ENCODE measurements around the gene PAK4.
A peak's percentile ranks its signal among the peaks of the same experiment; 100 is the strongest.

The PAK4 gene

DNA sequence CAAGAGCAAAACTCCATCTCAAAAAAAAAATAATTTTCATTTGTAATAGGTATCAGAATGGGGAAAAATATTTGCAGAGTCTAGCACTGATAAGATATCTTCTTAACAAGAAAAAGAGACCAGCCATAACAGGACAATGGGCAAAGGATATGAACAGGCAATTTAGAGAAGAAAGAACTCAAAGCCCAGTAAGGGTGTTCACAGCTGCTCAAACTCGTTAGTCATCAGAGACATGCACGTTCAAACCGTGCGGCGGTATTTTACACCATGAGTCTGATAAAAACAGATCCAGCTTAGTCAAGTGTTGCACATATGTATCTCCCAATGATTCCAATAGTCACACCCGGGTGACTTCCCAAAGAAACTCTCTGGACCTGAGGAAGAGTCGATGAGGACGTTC lies 57.5 kb downstream of the PAK4 start:
- DNase-seq, result no peak

DNA sequence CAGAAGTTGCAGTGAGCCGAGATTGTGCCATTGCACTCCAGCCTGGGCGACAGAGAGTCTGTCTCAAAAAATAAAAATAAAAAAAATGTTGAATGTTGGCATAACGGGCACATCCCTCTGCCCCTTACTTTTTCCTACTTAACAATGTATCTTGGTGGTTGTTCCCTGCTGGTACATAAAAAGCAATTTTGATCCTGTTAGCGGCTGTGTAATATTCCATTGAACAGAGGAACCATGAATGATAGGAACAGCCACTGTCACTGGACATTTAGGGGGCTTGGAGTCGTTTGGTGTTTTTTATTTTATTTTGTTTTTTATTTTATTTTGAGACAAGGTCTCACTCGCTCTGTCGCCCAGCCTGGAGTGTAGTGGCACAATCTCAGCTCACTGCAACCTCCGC lies 60.8 kb downstream of the PAK4 start:
- DNase-seq, result no peak

GRCh38 chr19:39187552-39187943 lies 62.0 kb downstream of the PAK4 start:
- no peak for DNase-seq

DNA sequence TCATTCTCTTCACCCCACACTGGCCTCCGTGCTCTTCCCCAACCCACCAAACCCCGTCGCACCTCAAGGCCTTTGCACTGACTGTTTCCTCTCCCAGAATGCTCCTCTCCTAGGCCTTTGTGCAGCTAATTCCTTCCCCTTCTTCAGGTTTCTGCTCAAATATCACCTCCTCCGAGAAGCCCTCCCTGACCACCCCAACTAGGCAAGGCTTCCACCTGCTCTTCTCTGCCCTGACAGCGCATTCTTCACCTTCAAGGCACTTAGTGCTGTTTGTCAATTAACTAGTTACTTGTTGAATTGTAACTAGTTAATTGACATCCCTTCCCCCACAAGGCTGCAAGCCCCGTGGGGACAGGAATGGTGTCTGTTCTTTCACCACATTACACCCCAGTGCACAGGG lies 63.4 kb downstream of the PAK4 start:
- DNase-seq, result no peak

DNA sequence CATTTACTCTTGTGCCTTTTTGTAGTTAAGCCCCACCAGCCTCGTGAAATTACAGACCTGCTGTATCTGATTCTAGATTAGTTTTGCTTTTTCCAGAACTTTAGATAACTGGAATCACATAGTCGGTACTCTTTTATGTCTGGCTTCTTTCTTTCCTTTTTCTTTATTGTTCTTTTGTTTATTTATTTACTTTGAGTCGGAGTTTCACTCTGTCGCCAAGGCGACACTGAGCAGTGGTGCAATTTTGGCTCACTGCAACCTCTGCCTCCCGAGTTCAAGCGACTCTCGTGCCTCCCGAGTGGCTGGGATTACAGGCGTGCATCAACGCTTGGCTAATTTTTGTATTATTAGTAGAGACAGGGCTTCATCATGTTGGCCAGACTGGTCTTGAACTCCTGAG lies 65.2 kb downstream of the PAK4 start:
- DNase-seq, result no peak

- no peak for DNase-seq
Observed at GRCh38 chr19:39192846-39193245, 67.3 kb downstream of the PAK4 start.

DNA sequence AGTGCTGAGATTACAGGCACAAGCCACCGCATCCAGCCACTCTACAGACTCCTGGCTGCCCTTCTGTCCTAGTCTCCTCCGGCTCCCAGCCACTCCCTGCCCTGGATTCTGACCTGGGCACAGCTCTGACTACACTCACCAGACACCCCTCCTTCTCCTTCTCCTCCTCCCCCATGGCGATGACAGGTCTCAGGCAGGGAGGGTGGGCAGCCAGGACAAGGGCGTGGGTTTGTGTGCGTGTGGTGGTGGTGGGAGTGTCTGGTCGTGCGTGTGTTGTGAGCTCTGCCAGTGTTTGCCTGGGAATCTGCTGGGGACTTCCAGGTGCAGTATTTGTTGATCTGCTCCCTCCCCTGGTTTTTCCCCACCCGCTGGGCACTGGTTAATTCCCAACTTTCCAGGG lies 68.2 kb downstream of the PAK4 start:
- no peak for DNase-seq

GRCh38 chr19:39194832-39195542 lies 69.4 kb downstream of the PAK4 start:
- no peak for DNase-seq

DNA sequence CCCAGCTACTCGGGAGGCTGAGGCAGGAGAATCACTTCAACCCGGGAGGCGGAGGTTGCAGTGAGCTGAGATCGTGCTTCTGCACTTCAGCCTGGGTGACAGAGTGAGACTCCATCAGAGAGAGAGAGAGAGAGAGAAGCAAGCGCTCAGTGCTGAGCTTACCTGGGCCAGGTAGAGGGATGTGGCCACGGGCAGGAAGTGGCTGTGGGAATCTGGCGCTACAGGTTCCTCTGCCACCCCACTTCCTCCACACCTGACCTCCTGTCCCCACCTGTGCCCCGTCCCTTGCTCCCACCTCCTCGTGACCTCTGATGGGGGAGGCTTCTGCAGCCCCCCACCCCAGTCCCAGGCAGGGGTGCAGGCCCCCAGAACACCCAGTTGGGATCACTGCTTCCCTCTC lies 70.2 kb downstream of the PAK4 start:
- DNase-seq, result no peak

DNA sequence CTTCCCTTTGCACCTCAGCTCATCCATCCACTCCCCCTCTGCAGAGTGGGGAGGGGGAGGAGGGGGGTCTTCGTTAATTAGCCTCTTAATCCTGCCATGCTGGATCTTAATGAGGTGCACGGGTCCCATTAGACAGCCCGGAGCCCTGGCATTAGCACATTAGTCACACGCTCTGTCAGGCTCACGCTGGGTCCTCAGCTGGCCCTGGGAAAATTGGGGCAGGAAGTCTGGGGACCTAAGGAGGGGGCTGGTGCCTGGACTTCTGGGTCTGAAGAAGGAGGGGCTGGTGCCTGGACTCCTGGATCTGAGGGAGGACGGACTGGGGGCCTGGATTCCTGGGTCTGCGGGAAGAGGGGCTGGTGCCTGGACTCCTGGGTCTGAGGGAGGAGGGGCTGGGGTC lies 70.7 kb downstream of the PAK4 start:
- no peak for DNase-seq

DNA sequence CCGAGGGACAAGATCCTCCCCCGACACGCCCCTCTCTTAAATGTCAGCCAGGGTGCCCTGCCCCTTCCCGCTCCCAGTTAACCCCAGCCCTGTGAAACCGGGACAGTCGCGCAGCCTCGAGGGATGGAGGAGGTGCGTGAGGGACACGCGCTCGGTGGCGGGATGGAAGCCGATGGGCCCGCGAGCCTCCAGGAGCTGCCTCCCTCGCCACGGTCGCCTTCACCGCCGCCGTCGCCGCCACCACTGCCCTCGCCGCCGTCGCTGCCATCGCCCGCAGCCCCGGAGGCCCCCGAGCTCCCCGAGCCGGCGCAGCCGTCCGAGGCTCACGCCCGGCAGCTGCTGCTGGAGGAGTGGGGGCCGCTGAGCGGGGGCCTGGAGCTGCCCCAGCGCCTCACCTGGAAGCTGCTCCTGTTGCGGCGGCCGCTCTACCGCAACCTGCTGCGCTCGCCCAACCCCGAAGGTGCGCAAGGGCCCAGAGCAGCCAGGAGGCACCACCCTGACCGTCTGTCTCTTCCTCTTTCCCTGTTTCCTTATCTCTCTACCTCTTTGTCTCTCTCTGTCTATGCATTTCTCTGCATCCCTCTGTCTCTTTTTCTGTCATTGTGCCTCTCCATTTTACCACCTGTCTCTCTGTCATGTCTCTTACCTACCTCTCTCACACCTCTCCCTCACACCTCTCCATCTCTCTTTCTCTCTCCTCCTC lies 71.4 kb downstream of the PAK4 start, which contains the start of gene NCCRP1:
TSS of gene NCCRP1 (plus strand) at position 105 of the 703 bp plus-strand sequence. CDS start at position 124, 19 bp downstream.
- DNase-seq, result no peak

DNA sequence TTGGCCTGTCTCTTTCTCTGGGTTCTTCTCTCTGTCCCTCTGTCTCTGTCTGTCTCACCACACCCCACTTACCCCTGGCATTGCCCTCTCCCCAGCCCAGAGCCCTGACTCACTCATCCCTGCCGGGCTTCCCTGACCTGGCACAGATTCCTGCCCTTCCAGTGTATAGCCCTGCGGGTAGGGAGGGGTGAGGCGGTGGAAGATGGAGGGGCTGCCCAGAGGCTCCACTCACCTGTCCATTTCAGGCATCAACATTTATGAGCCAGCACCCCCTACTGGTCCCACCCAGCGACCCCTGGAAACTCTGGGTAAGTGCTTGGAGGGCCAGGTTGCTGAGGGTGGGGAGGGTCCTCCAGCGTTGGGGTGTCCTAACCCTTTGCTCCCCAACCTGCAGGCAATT lies 72.2 kb downstream of the PAK4 start:
- no peak for DNase-seq

GRCh38 chr19:39199025-39199424 lies 73.4 kb downstream of the PAK4 start:
- no peak for DNase-seq

DNA sequence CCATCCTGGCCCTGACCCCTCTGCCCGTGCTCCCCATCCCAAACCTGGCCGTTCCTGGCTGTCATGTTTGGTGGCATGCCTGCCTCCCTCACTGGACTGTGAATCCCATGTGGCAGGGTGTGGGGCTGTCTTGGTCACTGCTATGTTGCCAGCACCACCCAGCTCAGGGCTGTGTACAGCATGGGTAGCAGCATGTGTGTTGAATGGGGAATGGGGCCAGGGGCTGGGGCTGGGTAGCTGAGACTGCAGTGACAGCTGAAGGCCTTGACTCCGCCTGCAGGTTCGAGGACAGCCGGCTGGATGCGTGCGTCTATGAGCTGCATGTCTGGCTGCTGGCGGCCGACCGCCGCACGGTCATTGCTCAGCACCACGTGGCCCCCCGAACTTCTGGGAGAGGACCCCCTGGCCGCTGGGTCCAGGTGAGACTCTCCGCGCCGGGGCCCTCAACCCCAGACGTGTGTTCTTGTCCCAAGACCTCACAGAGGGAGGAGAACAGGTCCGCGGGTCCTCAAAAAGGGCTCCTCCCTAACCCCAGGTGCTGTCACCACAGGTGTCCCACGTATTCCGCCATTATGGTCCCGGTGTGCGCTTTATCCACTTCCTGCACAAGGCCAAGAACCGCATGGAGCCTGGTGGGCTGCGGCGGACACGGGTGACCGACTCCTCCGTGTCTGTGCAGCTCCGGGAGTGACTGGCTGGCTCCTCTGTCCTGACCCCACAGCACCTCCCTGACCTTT lies 74.6 kb downstream of the PAK4 start:
- DNase-seq, result no peak

DNA sequence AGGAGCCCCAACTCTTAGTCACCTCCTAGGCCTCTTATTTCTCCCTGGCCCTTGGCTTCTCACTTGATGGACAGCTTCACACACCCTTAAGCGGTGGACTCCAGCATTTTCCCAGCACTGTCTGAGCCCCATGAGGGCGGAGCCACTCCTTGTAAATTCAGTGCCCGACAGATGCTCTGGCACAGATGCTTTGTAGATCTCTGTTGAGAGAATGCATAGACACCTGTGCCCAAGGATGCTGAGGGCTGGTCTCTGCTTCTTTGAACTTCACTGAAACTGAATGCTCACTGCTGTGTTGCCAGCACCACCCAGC lies 75.2 kb downstream of the PAK4 start:
- DNase-seq, result no peak

DNA sequence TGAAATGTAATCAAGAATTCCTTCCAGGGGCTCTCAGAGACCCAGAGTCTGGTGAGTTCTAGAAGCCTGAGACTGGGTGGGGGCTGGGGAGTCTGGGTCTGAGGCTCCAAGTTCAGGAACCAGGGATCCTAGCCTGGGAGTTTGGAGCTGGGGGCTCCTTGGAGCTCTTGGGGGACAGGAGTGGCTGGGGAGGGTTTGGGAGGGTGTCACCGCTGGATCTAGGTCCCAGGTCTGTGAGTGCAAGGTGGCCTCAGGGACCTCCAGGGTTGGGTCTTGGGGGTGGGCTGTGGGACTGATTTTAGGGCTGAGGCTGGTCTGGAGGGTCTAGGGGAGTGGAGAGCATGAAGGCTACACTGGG lies 77.4 kb downstream of the PAK4 start:
- DNase-seq, result no peak

DNA sequence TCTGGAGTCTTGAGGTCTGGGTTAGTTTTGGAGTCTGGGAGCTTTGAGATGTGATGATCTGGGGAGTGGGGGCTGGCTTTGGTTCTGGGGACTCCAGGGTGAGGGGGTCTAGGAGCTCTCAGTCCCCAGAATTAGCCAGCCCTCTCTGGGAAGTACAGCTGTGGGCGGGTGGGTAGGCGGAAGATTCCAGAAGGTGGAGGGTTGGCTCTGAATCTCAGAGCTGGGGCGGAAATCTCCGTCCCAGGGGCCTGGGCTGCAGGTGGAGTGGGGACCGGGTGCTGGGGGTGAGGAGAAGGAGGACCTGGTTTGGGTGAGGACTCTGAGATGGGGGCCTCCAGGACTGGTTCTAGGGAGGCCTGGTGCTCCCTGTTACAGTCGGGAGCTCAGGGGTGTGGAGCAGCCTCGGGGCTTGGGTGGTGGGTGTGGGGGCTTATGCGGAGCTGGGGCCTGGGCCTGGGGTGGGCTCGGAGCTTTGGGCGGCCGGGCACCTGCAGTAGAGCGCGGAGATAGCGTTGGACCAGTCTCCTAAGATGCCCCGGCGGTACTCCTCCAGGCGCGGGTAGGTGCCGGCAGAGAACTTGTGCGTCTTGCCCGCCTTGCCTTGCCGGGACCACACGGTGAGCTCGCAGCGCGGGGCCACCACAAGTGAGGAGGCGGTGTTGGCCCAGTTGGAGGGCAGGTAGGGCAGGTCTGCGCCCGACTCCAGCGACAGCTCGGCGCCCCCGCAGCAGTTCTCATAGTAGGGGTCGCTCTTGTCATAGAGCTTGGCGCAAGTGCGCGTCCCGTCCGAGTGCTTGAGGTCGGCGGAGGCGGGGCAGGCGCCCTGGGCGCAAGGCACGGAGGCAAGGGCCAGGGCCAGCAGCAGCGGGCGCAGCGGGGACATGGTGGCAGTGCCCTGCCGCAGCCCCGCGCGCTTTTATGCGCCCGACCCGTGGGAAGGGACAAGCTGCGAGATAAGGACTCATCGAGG lies 78.1 kb downstream of the PAK4 start, which contains the start of gene SYCN:
TSS of gene SYCN (minus strand) at position 892 of the 970 bp plus-strand sequence. CDS start at position 883, 9 bp downstream.
- peak; percentile 12 for DNase-seq

DNA sequence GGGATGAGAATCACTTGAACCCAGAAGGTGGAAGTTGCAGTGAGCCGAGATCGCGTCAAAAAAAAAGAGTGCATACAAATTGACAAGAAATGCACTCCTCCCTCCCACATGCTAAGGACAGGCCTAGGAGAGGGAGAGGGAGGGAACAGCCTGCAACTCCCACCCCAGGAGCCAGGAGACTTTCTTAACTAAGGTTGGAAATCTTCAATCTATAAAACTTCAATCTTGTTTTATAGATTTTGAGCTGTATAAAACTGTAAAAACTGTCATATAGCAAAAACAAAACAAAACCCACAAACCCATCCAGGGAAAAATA lies 79.8 kb downstream of the PAK4 start:
- no peak for DNase-seq

DNA sequence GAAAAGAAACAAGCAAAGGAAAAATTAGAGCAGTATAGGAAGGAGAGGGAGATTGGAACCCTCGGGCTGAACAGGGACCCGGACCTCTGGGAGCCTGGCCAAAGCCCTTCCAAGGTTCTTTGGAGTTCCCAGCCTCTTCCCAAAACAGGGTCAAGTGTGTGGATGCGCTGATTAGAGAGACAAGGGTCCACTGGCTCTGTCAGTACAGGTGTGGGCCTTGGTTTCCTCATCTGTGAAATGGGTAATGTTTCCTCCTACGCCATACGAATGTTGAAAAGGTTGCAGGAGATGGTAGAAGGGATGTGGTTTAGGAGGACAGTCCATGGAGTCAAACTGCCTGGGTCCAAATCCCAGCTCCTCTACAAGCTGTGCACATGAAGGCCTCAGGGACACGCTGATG lies 80.5 kb downstream of the PAK4 start:
- DNase-seq, result no peak

DNA sequence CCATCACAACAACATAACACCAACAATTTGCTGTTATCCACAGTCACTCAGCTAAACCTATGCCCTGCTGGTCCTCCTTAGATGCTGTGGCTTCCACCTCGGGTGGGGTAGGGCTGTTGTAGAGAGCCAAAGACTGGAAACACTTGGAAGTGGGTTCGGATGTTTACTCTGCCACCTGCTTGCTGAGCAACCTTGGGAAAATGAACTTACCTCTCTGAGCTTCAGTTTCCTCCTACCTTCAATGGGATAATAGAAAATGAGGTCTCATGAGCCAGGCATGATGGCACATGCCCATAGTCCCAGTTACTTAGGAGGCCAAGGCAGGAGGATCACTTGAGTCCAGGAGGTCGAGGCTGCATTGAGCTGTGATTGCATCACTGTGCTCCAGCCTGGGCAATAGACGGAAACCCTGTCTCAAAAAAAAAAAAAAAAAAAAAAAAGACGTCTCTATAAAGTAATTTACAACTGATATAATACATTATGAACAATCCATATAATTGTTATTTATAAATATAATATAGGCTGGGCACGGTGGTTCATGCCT lies 81.8 kb downstream of the PAK4 start:
- DNase-seq, result no peak

- no peak for DNase-seq
Observed at GRCh38 chr19:39208175-39208795, 82.7 kb downstream of the PAK4 start.

GRCh38 chr19:39209196-39209595 lies 83.6 kb downstream of the PAK4 start:
- no peak for DNase-seq

Data from hematopoietic multipotent progenitor cell treated with erythropoietin and hydrocortisone succinate and interleukin-3 and kit ligand, for 8 days (in vitro differentiated cells).